Neural cell (in vitro differentiated cells): ENCODE data around the gene CDK11B.
"Not testable (repeated sequence)": the region's sequence is repeated elsewhere in the genome, so short reads cannot be mapped to it uniquely, and the experiment has no call there.

Source experiments
- CTCF ChIP-seq: fragments of 450-650 bp; IDR thresholded peaks from 2 replicates; pipeline ENCODE4 v1.5.1; 2014; ENCODE audit warnings: antibody characterized with exemption, mild to moderate bottlenecking, moderate library complexity; ENCODE audit not compliant: poor library complexity, severe bottlenecking
- EP300 ChIP-seq: fragments of 450-650 bp; conservative IDR thresholded peaks from 2 replicates; pipeline ENCODE4 v1.6.1; 2014; ENCODE audit warnings: antibody characterized with exemption, mild to moderate bottlenecking, moderate library complexity; ENCODE audit not compliant: poor library complexity, severe bottlenecking
- EZH2 ChIP-seq: fragments of 200-600, 300-800 bp; shearing (Covaris generic), sonication (generic); IDR thresholded peaks from 2 replicates; pipeline ENCODE4 v1.6.1; 2014; ENCODE audit warnings: antibody characterized with exemption, low read length, borderline replicate concordance, mild to moderate bottlenecking; ENCODE audit not compliant: insufficient read depth, poor library complexity, severe bottlenecking
- MXI1 ChIP-seq: fragments of 450-650 bp; conservative IDR thresholded peaks from 2 replicates; pipeline ENCODE4 v1.6.1; 2014; ENCODE audit warnings: antibody characterized with exemption, mild to moderate bottlenecking; ENCODE audit not compliant: poor library complexity, severe bottlenecking
- POLR2AphosphoS5 ChIP-seq: IDR thresholded peaks from 2 replicates; pipeline ENCODE4 v1.6.1; 2012
- RAD21 ChIP-seq: fragments of 450-650 bp; conservative IDR thresholded peaks from 2 replicates; pipeline ENCODE4 v1.6.1; 2014; ENCODE audit warnings: antibody characterized with exemption, mild to moderate bottlenecking, moderate library complexity
- REST ChIP-seq: IDR thresholded peaks from 2 replicates; pipeline ENCODE4 v1.6.1; 2012; ENCODE audit warnings: borderline replicate concordance
- SMC3 ChIP-seq: fragments of 450-650 bp; conservative IDR thresholded peaks from 2 replicates; pipeline ENCODE4 v1.6.1; 2014; ENCODE audit warnings: antibody characterized with exemption, mild to moderate bottlenecking, moderate library complexity; ENCODE audit not compliant: poor library complexity

- TF ChIP-seq CTCF, EZH2, REST, EP300, SMC3, RAD21, POLR2AphosphoS5, MXI1: not testable (repeated sequence)
Measured at GRCh38 chr1:1633409-1633808, 25.4 kb downstream of the CDK11B start.
